Measurements from ENCODE around the gene TUBGCP2.
A peak's percentile ranks its signal among the peaks of the same experiment; 100 is the strongest.
"Not testable (repeated sequence)": the region's sequence is repeated elsewhere in the genome, so short reads cannot be mapped to it uniquely, and the experiment has no call there.

The TUBGCP2 gene

GRCh38 chr10:133267829-133268228, 40.8 kb downstream of the TUBGCP2 start:
- no peak for DNase-seq (ENCODE audit: low read depth in 4 of 4, low spot score in 1 of 4)

GRCh38 chr10:133267293-133267692, 41.4 kb downstream of the TUBGCP2 start:
- no peak for DNase-seq (ENCODE audit: low read depth in 4 of 4, low spot score in 1 of 4)

GRCh38 chr10:133266056-133266795, 42.4 kb downstream of the TUBGCP2 start:
- no peak for DNase-seq (ENCODE audit: low read depth in 4 of 4, low spot score in 1 of 4)

GRCh38 chr10:133265052-133265451, 43.6 kb downstream of the TUBGCP2 start:
- not testable (repeated sequence) for DNase-seq (ENCODE audit: low read depth in 4 of 4, low spot score in 1 of 4)

GRCh38 chr10:133264461-133264860, 44.2 kb downstream of the TUBGCP2 start:
- no peak for DNase-seq (ENCODE audit: low read depth in 4 of 4, low spot score in 1 of 4)

DNA sequence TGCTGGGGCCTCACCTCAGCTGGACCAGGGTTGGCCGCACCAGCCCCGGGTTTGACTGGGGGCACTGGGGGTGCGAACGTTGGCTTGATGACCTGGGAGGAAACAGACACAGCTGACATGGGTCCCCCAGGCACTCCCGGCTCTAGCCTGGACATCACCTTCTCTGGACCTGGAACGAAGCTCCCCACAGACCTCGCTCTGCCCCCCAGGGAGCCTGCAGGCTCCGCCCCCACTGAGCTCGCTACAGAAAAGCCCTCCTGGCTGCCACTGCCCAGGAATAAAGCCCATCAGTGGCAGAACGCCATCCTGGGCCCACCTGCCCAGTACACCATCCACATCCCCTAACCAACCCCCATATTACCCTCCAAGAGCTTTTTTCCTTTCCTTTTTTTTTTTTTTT, 45.0 kb downstream of the TUBGCP2 start:
- no peak for DNase-seq (ENCODE audit: low read depth in 4 of 4, low spot score in 1 of 4)

GRCh38 chr10:133262696-133263095, 46.0 kb downstream of the TUBGCP2 start:
- DNase-seq (ENCODE audit: low read depth in 4 of 4, low spot score in 1 of 4): no peak

GRCh38 chr10:133261726-133262325, 46.8 kb downstream of the TUBGCP2 start:
- DNase-seq (ENCODE audit: low read depth in 4 of 4, low spot score in 1 of 4): peak; percentile 65 to 84 (median 74)

DNA sequence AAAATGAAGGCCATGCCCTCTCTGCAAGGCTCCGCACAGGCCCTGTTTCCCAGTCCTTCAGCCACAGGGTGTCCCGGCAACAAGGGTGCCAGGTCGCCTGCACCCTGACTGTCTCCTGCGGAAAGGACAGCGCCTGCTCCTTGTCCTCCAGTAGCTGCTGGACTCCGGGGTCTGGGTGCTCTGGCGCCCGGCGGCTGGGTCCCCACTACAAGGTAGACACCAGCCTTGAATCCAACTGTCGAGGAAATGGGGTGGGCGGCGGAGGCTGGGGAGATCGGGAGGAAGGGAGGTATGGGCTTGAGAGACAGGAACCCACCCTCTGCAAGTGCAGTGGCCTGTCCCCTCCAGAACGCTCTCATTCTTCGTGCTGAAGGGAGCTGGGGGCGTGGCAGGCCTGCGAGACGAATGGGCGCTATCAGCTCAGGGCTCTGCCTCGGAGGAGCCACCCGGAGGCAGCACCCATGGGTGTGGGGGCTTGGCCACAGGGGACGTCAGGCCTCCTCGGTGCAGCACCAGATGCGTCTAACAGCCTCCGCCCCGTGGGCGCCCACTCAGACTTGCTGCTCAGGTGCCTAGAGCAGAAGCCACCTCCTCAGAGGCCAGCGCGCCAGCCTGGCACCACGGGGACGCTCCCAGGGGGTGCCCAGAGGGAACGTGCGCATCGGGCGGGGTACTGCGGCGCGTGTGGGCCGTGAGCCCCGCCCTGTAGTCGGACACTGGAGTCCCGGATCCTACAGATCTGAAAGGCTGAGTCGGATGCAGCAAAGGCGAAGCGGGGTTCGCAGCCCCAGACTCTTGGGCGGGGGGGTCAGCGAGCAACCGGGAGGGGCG, 47.6 kb downstream of the TUBGCP2 start:
- DNase-seq (ENCODE audit: low read depth in 4 of 4, low spot score in 1 of 4): peak in 2 of 4 experiments; percentile 56 to 67

DNA sequence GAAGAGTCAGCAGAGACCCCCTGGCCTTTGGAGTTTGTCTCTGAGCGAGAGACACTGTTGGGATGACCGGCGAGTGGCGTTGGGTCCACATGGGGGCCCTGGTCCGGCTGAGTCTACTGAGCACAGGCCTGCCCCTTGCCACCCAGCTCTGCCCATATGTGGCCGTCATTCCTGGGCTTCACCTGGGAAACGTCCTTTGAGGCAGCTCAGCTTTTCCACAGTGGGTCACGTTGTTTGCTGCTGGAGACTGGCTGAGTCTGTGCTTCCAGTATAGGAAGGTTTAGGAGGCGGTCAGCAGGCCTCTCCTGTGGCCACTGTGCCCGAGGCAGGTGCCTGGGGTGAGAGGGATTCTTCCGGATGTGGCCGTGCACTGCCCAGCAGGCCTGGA, 49.1 kb downstream of the TUBGCP2 start:
- no peak for DNase-seq (ENCODE audit: low read depth in 4 of 4, low spot score in 1 of 4)

GRCh38 chr10:133258818-133259601, 49.7 kb downstream of the TUBGCP2 start:
- DNase-seq (ENCODE audit: low read depth in 4 of 4, low spot score in 1 of 4): peak; percentile 54 to 86 (median 72)

DNA sequence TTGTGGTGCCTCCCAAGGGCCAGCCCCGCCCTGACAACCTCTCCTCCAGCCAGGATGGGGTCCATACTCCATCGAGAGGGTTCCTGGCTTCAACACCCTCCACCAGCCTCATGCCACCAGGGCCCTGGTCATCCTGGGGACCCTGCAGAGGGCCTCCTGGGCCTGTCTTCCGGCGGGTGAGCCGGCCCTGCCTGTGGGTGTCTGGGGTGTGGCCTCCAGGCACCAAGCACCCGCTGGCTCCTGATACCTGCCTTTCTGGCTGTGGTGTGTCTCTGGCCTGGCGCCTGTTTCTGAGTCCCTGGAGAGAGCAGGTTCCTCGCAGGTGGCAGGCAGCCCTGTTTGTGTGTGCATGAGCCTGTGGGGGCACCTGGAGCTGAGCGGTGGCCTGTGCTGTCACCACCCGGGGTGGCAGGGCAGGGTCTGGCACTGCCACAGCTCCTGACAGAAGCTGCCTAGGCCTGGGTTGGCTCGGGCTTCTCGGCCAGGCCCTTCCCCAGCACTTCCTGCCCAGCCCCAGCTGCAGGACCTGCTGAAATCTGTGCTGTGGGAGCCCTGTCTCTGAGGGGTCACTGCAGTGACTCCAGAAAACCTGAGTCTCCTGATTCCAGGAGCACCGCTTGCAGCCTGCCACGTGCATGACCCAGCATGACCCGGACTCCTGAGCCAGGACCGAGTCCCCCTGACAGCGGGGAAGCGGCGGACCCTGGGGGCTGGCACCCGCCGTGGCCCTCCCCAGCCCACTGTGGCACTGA, 50.4 kb downstream of the TUBGCP2 start:
- no peak for DNase-seq (ENCODE audit: low read depth in 4 of 4, low spot score in 1 of 4)

- DNase-seq (ENCODE audit: low read depth in 4 of 4, low spot score in 1 of 4): no peak
Measured at GRCh38 chr10:133257489-133258065, 51.1 kb downstream of the TUBGCP2 start.

- DNase-seq (ENCODE audit: low read depth in 4 of 4, low spot score in 1 of 4): no peak
Measured at GRCh38 chr10:133255323-133255722, 53.3 kb downstream of the TUBGCP2 start.

GRCh38 chr10:133254421-133255120, 54.1 kb downstream of the TUBGCP2 start:
- no peak for DNase-seq (ENCODE audit: low read depth in 4 of 4, low spot score in 1 of 4)

DNA sequence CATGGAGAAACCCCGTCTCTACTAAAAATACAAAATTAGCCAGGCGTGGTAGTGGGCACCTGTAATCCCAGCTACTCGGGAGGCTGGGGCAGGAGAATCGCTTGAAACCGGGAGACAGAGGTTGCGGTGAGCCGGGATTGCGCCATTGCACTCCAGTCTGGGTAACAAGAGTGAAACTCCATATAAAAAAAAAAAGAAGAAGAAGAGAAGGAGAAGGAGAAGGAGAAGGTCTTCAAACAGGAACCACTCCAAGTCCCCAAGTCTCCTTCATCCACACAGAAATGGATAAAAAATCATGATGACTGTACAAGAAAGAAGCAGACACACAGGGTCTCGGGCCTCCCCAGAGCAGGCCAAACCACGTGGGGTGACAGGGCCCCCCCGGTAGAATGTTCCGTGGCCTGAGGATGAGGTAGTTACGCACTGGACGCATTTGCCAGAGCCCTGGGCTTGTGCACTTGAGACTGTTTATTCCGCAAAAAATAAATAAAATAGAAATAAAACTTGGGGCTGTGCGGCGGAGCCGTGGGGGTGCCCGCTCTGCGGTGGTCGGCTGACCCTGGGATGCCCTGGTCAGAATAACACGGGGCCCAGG, 55.2 kb downstream of the TUBGCP2 start:
- DNase-seq (ENCODE audit: low read depth in 4 of 4, low spot score in 1 of 4): no peak

GRCh38 chr10:133252223-133252552, 56.5 kb downstream of the TUBGCP2 start:
- DNase-seq (ENCODE audit: low read depth in 4 of 4, low spot score in 1 of 4): no peak

- DNase-seq (ENCODE audit: low read depth in 4 of 4, low spot score in 1 of 4): no peak
Measured at GRCh38 chr10:133251388-133252222, 57.1 kb downstream of the TUBGCP2 start.

Data from stimulated activated CD4-positive, alpha-beta T cell treated with anti-CD3 and anti-CD28 coated beads, Interleukin-1b, Interleukin-23, amount 100 ng/mL, for 24 hours (primary cell).